HFF-Myc (cell line): ENCODE results near the gene MAML2.

ENCODE experiments used
- DNase-seq: peaks from one replicate; pipeline ENCODE4 v3.0.0-alpha.2; 2011; ENCODE audit warnings: low read depth; ENCODE audit errors: extremely low read depth
- H3K4me3 ChIP-seq: replicated peaks from 2 replicates; pipeline ENCODE4 v1.5.1; 2011; ENCODE audit warnings: low read depth, mild to moderate bottlenecking, control low read depth, low read length
- CTCF ChIP-seq: IDR thresholded peaks from 2 replicates; pipeline ENCODE4 v1.5.1; 2012; ENCODE audit warnings: mild to moderate bottlenecking, low read depth, low read length, control low read depth; ENCODE audit errors: missing control alignments

Gene MAML2

GRCh38 chr11:96062134-96062533 is 280.9 kb downstream of the MAML2 start:
- H3K4me3 ChIP-seq = no peak overlapping the region
- peak; percentile 54 for DNase-seq

GRCh38 chr11:96061730-96062129 is 281.3 kb downstream of the MAML2 start:
- H3K4me3 ChIP-seq = no peak overlapping the region
- no peak for TF ChIP-seq CTCF
- DNase-seq = no peak

More at GRCh38 chr11:96062134-96062533, 280.9 kb downstream of the MAML2 start:
- TF ChIP-seq CTCF = no peak

- H3K4me3 ChIP-seq = no peak overlapping the region
- TF ChIP-seq CTCF = no peak
- DNase-seq = no peak
These were observed 281.9 kb downstream of the MAML2 start for GRCh38 chr11:96061069-96061468.

- no peak for DNase-seq
- no peak for TF ChIP-seq CTCF
- H3K4me3 ChIP-seq = no peak overlapping the region
These were observed 285.5 kb downstream of the MAML2 start for GRCh38 chr11:96057502-96057901.

- H3K4me3 ChIP-seq = no peak overlapping the region
- no peak for DNase-seq
- no peak for TF ChIP-seq CTCF
These were observed 286.4 kb downstream of the MAML2 start for GRCh38 chr11:96056576-96056975.

DNA sequence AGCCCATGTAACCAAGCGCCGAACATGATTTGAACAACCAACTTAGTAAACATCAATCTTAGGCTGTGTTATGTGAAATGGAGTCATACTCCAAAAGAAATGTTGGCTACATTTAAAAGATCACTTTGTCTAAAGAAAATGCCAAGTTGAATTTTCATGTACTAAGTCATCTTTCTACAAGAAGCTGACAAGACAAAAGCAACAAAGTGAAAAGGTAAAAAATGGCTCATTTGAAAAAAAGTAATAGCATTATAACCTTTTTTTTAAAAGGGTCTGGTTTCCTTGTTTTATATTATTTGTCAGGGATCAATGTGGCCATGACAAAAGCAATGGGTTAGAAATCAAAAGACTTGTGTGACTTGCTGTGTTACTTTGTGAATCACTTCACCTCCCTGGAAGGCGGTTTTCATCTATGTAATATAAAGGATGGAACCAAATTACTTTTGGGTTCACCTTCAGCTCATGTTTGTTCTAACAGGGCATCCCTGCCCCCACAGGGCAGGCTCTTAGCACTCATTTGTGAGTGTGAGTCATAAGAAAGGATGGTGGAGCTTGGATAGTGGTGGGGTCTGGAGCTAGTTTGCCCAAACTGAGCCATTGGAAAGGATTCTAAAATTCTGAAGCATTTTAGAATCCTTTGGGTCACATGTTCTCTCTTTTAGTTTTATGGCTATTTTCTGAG is 287.1 kb downstream of the MAML2 start:
- no peak for TF ChIP-seq CTCF
- no peak overlapping the region for H3K4me3 ChIP-seq
- DNase-seq = no peak
